Dermis blood vessel endothelial cell (primary cell): Measurements from ENCODE around the gene MAMDC4. TPM values are rescaled to one million over a fixed set of nuclear protein-coding genes. Genes with fewer than 3 reads are reported as not detected.
"Not testable (repeated sequence)": the region's sequence is repeated elsewhere in the genome, so short reads cannot be mapped to it uniquely, and the experiment has no call there.

Experiments
- DNase-seq: peaks from one replicate; pipeline ENCODE4 v3.0.0; 2010
- total RNA-seq: library from RNA; depleted of rRNA; stranded (reverse); fragments of >200 nt; gene quantifications from 2 replicates; pipeline ENCODE4 v1.2.3, GENCODE V29; 2014

The MAMDC4 gene
- total RNA-seq, 1 donor from 2014 or later: 5.1 TPM

GRCh38 chr9:136862849-136863622, 10.9 kb downstream of the MAMDC4 start:
- no peak for DNase-seq

DNA sequence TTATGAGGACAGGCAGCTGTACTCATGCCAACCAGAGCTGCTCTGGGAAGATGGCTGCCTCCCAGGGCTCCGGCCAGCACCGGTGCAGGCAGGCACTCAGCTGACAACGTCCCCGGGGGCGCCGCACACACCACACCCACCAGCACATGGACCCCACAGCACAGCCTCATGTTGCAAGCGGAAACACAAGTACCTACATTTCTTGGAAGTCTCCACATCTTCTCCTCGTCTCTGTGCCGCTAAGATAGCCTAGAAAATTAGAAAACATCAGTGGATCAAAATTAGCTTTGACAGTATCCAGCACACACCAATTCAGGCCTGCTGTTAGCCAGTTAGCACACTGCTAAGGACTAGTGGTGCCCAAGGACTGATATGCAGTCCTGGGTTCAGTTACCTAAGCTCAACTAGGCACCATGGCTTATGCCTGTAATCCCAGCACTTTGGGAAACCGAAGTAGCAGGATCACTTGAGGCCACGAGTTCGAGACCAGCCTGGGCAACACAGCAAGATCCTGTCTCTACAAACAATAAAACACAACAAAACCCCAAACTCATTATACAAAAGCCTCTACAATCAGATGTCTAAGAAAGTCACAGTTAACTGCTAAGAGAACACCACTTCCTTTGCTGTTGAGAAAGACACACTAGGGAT, 11.6 kb downstream of the MAMDC4 start:
- DNase-seq: no peak

DNA sequence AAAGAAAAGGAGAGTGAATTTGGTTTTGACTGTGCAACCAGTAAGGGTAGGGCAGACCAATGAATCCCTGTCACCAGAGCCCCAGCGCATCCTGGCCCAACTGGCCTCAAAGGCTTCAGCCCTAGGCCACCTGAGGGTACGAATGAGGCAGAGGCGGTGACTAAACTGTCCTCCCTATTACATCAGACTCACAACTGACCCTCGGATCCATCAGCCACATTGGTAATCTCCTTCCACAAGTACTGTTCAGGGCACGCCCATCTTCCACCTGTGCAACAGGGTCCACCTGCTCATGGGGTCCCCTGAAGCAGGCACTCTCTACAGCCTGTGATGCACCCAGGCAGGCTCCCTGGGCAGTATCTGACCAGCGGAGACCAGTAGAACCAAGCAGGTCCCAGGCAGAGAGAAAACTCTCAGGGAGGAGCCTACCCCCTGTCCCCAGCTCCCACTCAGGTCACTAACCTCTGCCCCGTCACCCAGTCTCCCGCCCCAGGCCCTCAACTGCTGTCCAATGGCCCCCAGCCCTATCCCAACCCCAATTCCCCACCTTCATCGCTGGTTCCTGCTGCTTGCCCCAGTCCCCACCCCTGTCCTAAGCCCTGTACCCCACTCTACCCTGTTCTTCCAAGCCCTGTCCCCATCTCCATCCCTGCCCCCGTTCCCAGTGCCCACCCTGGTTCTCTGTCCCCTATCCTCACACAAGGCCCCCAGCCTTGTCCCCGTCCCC, 13.1 kb downstream of the MAMDC4 start:
- no peak for DNase-seq

- DNase-seq: no peak
Observed at GRCh38 chr9:136865768-136866103, 13.6 kb downstream of the MAMDC4 start.

GRCh38 chr9:136866898-136867421, 14.8 kb downstream of the MAMDC4 start:
- DNase-seq: not testable (repeated sequence)

DNA sequence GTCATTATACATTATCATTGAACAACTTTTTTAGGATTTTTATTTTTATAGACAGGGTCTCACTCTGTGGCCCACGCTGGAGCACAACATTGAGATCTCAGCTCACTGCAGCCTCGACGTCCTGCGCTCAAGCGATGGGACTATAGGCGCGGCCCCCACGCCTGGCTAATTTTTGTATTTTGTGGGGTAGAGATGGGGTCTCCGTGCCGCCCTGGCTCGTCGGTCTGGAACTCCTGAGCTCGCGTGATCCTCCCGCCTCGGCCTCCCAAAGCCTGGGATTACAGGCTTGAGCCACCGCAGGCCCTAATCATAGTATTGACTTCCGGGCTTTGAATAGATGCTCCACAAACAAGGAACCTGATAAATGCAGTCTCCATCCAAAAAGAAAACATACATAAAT, 15.3 kb downstream of the MAMDC4 start:
- DNase-seq: no peak

DNA sequence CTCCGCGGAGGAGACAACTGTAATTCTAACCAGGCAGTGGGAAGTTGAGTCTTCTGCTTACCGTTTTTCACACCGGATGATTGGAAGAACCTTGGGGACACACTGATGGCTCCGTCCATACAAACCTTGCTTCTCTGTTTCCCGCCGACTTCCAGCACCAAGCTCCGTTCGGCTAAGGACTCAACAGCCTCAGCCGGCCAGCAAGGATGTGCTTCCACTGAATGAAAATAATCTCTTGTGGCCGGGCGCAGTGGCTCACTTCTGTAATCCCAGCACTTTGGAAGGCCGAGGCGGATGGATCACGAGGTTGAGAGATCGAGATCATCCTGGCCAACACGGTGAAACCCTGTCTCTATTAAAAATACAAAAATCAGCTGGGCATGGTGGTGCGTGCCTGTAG, 15.8 kb downstream of the MAMDC4 start:
- DNase-seq: no peak

- no peak for DNase-seq
Observed at GRCh38 chr9:136868644-136869043, 16.5 kb downstream of the MAMDC4 start.

GRCh38 chr9:136869611-136870010, 17.5 kb downstream of the MAMDC4 start:
- DNase-seq: not testable (repeated sequence)

DNA sequence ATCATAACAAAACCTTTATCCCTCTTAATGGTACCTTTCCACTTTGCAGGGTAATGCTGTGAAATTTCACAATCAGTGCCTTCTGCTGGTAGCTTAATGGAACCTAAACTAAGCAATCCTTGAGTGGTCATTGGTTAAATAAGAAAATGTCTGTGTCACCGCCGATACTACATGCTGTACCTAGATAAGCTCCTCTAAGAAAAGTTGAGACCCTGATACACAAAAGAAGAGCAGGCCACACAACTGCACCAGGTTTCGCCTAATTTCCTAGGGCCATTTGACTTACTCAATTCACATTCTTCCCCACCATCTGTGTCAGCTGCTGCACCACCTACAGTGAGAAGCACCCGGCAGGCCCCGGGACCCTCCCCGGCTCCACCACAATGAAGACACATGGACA, 23.0 kb downstream of the MAMDC4 start:
- DNase-seq: no peak

DNA sequence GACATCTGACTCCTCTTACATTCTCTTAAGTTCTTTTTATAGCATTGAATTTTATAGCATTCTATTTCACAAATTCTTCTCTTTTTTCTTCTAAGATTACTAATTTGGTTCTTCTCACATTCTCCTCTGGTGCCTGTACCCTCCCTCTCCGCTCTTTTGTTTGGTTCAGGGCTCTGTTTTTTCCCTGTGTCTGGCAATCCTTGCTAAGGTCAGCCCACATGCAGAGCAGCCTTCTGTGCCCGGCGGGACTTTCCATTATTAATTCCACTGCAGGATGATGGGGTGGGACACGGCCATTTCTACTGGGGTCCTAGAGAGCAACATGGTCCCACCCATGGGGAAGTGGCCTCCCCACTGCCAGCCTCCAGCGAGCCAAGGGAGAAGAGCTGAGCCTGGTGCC, 24.3 kb downstream of the MAMDC4 start:
- no peak for DNase-seq

- no peak for DNase-seq
Observed at GRCh38 chr9:136880651-136881050, 28.5 kb downstream of the MAMDC4 start.

DNA sequence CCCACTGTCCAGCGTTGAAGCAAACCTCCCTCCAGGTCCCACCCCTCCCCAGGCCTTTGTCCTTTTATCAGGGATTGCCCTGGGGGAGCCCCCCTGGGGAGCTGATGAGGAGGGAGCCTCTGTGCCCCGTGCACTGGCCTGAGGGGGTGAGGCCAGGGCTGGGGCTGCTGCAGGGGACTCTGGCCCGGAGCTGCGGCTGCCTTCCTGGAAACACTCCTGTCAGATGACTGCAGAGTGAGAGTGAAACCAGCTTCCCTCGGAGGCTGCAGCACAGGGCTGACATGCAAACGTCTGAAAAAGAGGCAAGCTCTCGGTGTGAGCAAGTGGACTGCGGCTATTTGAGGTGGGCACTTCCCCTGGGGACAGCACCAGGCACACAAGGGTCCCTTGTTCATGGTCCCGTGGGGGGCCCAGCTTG, 29.6 kb downstream of the MAMDC4 start:
- DNase-seq: no peak

GRCh38 chr9:136882109-136882946, 30.2 kb downstream of the MAMDC4 start:
- DNase-seq: peak; percentile 83

DNA sequence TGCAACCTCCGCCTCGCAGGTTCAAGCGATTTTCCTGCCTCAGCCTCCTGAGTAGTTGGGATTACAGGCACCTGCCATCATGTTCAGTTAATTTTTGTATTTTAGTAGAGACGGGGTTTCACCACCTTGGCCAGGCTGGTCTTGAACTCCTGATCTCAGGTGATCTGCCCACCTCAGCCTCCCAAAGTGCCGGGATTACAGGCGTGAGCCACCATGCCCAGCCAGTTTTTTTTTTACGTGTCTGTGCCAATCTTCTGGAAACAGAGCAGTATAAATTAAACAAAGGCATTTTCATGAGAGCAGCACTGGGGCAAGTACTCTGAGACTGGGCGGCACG, 30.8 kb downstream of the MAMDC4 start:
- DNase-seq: not testable (repeated sequence)

DNA sequence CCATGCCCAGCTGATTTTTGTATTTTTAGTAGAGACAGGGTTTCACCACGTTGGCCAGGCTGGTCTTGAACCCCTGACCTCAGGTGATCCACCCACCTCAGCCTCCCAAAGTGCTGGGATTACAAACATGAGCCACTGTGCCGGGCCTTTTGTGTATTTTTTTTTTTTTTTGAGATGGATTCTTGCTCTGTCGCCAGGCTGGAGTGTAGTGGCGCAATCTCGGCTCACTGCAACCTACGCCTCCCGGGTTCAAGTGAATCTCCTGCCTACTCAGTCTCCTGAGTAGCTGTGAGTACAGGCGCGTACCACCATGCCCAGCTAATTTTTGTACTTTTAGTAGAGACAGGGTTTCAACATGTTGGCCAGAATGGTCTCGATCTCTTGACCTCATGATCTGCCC, 31.5 kb downstream of the MAMDC4 start:
- not testable (repeated sequence) for DNase-seq

- DNase-seq: peak; percentile 100
Observed at GRCh38 chr9:136885950-136886578, 33.9 kb downstream of the MAMDC4 start, which contains the start of gene TRAF2. Gene TRAF2 (plus strand): TSS chr9:136886516. CDS start chr9:136898741, 12,225 bp downstream.

- DNase-seq: peak; percentile 45
Observed at GRCh38 chr9:136886610-136887597, 34.8 kb downstream of the MAMDC4 start.

GRCh38 chr9:136888454-136888853, 36.3 kb downstream of the MAMDC4 start:
- no peak for DNase-seq

DNA sequence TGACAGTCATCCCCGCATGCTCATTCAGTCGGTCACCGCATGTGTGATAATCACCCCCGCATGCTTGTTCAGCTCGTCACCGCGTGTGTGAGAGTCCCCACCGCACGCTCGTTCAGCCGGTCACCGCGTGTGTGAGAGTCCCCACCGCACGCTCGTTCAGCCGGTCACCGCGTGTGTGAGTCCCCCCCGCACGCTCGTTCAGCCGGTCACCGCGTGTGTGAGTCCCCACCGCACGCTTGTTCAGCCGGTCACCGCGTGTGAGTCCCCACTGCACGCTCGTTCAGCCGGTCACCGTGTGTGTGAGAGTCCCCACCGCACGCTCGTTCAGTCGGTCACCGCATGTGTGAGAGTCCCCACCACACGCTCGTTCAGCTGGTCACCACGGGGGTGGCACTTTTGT, 37.7 kb downstream of the MAMDC4 start:
- DNase-seq: no peak

- DNase-seq: no peak
Observed at GRCh38 chr9:136890661-136891060, 38.5 kb downstream of the MAMDC4 start.
